Activated CD4-positive, CD25-positive, alpha-beta regulatory T cell treated with anti-CD3 and anti-CD28 coated beads, Interleukin-2, amount 50 U/mL, for 24 hours (primary cell): ENCODE measurements around the gene PPP1R2C.

Experiments used
- ATAC-seq, 2 donors: fragments of 150-1000 bp; cut with Tn5 transposase; one replicate each; pipeline ENCODE4 v1.10.0; 2021; ENCODE audit warnings: mild to moderate bottlenecking in 1 of 2, moderate library complexity in 1 of 2

Gene PPP1R2C

GRCh38 chrX:42778096-42778495 lies at the start of gene PPP1R2C:
TSS of gene PPP1R2C (minus strand) at chrX:42778163. CDS start at chrX:42778079, 84 bp downstream.
- no peak for ATAC-seq

- no peak for ATAC-seq
Measured at GRCh38 chrX:42825201-42825600, 47.2 kb upstream of the PPP1R2C start.

GRCh38 chrX:42824541-42824940 lies 46.6 kb upstream of the PPP1R2C start:
- no peak for ATAC-seq

- peak; percentile 75 to 88 for ATAC-seq
Measured at GRCh38 chrX:42823443-42823842, 45.5 kb upstream of the PPP1R2C start.

- ATAC-seq: no peak
Measured at GRCh38 chrX:42821803-42822443, 44.0 kb upstream of the PPP1R2C start.

DNA sequence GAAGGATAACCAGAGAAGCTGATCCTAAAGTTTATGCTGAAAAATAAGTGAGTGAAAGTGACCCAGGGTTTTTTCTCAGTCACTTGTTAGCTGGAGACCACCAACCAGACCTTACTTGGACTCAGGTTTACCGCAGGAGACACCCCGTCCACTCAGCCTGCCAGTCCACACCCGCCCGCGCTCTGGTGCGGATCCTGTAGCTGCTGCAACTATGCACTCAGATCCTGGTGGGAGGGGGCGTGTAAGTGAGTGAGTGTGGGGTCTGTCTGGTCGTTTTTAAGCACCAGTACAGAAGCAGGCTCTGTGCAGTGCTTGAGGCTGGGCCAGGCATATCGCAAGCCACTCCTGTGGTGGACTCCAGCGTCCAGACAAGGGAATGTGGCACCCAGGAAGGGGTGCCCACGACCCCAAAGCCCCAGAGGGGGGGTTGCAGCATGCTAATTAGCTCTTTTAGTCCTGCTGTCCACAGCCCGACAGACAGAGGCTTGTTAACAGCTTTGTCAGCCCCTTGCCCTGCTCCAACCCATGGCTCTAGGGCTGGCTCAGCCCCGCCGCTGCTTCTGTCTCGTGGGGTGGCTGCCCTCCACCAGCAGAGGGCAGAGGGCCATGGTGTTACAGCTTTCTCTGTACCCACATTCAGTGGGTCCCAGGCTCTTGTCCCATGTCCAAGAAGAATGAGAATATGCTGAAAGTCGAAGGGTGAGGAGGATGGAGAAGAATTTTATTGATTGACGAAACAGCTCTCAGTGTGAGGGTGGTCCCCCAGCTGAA lies 40.4 kb upstream of the PPP1R2C start:
- ATAC-seq: no peak

DNA sequence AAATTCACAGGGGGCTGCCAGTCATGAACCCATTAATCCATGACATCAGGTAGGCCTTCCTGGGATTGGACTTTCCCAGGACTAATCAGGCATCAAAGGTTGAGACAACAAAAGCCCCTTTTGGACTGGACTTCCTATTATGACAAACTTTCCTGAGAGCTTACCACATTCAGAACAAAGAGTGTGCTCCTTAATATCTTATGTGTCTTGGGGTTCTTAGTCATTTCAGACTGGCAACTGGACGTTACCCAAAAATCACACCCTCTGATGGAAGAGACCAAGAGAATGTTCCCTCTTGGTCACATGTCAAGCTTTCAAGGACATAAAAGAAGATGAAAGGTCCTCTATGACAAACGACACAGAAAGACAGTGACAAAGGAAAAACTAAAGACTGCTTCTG lies 31.6 kb upstream of the PPP1R2C start:
- ATAC-seq: no peak

GRCh38 chrX:42807393-42807792 lies 29.4 kb upstream of the PPP1R2C start:
- no peak for ATAC-seq

GRCh38 chrX:42804524-42804923 lies 26.6 kb upstream of the PPP1R2C start:
- ATAC-seq: no peak

DNA sequence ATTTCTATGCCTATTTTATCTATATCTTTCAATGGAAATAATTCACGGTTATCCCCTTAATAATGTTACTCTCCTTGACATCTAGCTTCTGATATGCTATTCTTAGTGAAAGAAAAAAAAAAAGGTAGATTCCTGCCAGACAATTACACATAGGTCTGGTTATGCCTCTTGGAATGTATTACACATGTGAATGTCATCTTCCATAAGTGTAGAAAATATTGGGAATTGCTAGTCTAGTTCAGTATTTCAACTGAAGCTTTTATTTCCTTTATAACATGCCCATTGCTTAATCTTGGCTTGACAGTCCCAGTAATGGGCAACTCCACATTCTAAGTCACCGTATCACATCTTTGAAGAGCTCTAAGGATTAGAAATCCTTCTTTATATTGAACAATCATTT lies 25.4 kb upstream of the PPP1R2C start:
- no peak for ATAC-seq

DNA sequence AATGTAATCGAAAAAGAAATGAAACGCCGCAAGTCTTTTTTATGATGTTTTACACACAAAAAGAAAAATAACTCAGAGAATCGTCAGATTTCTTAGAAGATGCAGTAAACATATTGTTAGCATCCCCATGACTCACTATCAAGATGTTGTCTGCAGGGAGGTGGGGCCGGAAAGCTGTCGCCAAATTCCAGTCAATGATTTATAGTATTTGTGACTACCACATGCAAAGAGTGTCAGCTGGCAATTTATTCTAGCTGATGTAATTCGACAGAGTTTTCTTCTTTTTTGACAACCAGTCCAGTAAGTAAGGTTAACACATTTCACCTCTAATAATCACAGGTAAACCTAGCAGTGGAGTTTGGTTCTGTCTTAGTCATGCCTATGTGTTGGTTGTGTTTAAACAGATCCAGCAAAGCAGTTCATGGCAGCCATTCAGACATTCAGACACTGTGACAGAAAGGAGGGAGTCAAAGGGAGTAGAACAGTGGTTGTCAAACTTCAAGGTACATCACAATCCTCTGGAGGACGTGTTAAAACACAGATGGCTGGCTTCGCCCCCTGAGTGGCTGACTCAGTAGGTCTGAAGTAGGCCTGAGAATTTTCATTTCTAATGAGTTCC lies 19.8 kb upstream of the PPP1R2C start:
- no peak for ATAC-seq

DNA sequence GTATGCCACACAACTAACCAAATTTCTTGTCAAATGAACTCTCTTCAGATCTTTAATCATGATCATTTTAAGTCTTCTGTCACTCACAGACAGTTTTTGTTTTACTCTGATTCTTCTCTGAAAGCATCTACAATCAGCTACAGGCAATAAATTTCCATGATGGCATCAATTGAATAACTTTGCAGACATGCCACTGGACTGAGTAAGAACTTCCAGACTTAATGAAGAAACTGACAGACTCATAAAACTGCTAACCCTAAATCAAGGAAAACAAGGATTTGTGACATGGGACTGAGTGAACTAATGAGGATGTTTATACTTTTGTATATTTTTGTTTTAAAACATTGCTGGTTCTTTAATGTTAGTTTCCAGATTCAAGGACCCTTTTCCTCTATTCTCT lies 5.5 kb upstream of the PPP1R2C start:
- no peak for ATAC-seq

DNA sequence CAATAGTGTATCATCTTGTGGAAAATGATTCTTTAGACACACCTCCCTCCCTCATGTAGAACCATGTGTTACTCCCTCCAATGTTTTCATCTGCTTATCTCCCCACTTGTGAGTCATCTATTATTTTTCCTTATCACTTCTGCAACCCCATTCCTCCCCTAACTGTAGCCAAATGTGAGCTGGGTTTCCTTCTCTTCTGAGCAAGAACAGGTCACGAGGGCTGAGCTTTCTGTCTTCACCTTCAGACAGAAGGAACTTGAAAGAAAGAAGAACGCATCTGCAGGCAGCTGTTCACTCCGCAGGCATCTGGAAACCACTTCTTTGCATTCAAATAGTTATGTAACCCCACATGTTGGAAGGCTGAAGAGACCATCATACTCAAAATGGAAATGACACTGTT lies 1.8 kb downstream of the PPP1R2C start:
- no peak for ATAC-seq

DNA sequence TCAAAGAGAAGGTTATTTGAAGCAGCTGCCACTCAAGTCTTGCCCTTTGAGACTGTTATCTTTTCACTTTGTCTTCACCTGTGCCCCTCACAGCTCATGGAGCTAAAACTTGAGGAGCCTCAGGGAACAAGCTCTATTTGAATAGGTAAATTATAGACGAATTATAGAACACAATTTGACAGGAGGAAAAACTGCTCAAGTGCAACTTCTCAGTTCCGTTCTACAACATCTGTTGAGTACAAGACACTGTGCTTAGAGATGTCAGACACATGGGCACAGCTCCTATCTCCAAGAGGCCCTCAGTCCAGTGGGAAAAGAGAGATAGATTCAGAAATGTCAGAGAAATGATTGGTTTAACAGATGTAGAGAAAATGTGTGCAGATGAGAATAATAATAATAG lies 5.1 kb downstream of the PPP1R2C start:
- no peak for ATAC-seq

- no peak for ATAC-seq
Measured at GRCh38 chrX:42771506-42772335, 6.2 kb downstream of the PPP1R2C start.

DNA sequence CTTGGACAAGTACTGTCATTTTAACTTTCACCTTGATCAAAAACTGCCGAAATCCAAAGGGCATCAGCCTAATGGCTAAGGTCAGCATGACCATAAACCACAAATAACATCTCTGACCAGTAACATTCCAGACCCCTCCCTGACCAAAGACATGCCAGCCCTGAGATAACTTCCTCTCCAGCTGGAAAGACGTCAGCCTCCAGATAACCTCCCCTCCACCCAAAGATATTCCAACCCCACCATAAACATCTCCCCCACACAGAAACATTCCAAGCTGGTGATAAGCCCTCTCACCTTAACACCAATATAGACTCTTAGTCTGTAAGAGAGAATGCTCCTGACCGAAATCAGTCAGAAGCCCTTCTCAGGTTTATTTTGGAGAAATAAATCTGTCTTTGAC lies 7.4 kb downstream of the PPP1R2C start:
- no peak for ATAC-seq

- ATAC-seq: no peak
Measured at GRCh38 chrX:42759881-42760280, 18.1 kb downstream of the PPP1R2C start.

- no peak for ATAC-seq
Measured at GRCh38 chrX:42755815-42756214, 22.1 kb downstream of the PPP1R2C start.

DNA sequence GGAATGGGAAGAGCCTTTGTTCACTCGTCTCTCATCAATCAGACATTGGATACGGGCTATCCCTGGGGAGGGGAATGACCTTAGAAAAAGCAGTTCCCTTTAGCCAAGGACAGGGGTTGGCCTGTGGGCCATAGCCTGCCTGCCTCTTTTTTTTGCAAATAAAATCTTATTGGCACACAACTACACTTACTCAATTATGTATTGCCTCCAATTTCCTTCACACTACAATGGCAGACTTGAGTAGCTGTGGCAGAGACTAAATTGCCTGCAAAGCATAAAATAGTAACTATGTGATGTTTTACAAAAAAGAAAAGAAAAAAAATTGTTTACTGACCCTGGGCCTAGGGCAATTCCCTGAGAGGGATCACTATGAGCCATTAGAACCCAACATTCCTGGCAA lies 23.4 kb downstream of the PPP1R2C start:
- no peak for ATAC-seq

DNA sequence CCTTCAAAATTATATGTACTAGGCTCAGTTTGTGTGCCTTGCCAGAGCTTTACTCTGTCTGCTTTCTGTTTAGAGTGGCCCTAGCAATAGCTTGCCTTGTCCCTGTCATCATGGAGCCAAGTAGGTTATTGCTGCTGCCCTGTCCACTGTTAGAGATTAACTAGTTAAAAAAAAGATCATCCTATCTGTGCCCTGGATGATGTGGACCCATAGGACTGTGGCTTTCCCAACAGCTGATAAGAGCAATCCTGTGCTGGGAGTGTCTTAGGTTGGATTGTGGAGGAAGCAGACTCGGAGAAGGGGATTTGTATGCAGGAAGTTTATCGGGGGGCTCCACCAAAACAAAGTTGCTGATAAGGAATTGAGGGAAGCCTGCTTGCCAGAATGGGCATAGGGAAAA lies 23.8 kb downstream of the PPP1R2C start:
- ATAC-seq: no peak

DNA sequence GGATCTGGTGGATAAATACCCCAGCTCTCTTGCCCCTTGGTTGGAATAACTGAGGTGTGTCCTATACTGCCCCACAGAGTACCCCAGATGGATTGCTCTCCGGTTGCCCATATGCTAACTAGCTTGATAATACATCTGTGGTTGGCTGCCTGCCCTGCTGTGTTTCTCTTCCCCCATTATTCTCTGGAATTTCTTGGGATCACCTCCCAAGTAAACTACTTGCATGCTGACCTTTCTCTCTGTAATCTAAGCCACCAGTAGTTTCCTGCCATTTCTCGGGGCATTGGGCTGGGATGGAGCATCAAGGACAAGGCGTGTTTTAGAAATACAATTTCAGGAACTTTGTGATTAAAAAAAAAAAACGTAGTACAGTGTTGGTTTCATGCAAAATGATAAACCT lies 25.2 kb downstream of the PPP1R2C start:
- ATAC-seq: no peak

DNA sequence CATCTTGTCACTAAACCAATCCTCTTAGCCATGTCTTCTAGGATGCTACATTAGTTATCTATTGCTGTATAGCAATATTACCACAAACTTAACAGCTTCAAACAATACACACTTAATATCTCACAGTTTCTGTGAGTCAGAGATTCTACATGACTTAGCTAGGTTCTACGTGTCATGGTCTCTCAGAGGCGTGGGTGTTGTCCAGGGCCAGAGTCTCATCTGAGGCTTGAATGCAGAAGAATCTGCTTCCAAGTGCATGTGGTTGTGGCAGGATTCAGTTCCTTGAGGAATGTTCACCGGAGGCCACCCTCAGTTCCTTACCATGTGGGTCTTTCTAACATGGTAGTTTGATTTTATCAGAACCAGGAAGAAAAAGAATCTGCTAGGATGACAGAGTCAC lies 26.4 kb downstream of the PPP1R2C start:
- peak; percentile 28 to 68 for ATAC-seq
